GM19238 (cell line): Measurements from ENCODE around the gene OPALIN.

Source experiments
- DNase-seq: peaks from one replicate; pipeline ENCODE4 v3.0.0; 2011; ENCODE audit warnings: low spot score; ENCODE audit not compliant: insufficient read length

The OPALIN gene, protein sequence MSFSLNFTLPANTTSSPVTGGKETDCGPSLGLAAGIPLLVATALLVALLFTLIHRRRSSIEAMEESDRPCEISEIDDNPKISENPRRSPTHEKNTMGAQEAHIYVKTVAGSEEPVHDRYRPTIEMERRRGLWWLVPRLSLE

DNA sequence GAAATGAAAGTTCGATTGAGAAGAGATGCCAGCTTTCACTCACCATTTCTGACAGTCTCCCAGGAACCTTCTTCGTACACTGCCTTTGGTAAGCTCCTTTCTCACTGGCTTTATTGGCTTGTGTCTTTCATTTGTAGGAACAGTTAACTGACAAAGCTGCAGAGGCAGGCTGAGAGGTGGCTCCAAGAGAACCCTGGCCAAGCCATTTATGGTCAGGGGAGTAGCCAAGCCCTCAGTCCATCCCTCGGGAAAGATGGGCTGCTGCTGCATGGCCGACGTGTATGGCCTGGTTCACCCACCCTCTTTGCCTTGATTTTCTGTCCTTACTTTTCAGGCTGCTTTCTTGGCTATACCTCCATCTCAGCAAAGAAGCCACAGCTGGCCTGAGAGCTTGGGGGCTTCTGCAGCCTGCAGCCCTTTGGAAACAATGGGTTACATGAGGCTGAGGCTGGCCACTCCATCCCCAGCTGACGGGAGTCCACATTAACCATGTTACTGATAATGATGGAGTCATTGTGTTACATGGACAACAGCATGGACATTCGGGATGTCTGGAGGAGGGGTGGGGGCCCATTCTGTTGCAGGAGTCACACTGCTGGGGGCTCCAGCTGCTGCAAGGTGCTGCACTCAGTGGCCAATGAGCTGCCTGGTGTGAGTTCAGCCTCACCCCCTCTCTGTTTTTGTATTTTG, at the start of gene OPALIN:
TSS of gene OPALIN (minus strand) at position 152 of the 690 bp plus-strand sequence. CDS start at position 46, 106 bp downstream.
- no peak for DNase-seq

DNA sequence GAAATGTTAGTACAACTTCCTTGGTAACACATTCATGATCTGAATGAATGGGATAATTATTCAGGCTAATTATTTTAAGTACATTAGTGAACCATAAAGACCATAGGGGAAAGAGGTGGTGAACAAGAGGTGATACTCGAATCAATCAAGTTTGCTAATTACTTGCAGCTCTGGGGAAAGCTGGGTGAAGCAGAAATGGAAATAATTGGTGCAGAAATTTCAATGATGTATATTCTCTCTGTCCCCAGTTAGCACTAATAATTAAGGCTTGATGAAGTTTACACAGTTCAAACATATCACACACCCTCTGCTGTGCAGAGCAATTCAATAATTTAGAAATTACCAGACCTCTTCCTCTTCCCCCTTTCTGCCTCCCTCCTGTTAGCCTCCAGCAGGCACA, 49.4 kb upstream of the OPALIN start:
- DNase-seq = no peak

DNA sequence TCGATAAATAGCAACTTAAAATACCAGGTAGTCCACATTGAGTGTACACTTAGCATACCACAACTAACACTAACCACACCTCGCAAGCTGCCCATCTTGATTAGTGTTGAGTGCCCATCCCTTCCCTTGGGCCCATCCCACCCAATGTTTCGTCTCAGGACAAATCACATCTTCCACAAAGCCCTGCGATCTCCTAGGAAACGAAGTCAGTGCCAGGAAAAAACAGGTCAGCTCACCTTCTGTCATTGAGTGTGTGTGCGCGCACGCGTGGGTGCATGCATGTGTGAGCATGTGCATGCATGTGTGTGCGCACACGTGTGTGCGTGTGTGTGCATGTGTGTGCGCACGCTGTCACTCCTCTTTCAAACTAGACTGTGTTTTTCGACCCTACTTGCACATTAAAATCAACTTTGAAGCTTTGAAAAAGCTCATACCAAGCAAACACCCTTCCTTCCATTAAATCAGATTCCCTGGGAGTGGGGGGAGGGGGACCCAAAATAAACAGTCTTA, 48.8 kb upstream of the OPALIN start:
- no peak for DNase-seq

DNA sequence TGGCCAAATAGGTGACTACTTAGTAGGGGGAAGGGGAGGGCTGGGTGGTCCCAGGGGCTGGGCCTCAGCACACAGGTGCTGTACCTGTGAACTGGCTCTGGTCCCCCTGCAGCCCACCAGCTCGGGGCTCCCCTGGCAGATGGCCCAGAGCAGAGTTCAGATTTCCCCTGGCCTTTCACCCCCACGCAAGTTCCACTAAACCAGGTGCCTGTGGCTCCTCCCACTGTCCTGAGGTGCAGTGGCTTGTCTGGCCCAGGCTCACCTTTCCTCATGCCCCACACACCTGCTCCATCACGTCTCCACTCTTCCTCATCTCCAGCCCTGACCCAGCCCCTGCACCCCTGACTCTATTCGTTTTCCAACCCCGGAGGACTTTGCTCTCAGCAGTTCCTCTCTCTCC, 47.3 kb upstream of the OPALIN start:
- no peak for DNase-seq

DNA sequence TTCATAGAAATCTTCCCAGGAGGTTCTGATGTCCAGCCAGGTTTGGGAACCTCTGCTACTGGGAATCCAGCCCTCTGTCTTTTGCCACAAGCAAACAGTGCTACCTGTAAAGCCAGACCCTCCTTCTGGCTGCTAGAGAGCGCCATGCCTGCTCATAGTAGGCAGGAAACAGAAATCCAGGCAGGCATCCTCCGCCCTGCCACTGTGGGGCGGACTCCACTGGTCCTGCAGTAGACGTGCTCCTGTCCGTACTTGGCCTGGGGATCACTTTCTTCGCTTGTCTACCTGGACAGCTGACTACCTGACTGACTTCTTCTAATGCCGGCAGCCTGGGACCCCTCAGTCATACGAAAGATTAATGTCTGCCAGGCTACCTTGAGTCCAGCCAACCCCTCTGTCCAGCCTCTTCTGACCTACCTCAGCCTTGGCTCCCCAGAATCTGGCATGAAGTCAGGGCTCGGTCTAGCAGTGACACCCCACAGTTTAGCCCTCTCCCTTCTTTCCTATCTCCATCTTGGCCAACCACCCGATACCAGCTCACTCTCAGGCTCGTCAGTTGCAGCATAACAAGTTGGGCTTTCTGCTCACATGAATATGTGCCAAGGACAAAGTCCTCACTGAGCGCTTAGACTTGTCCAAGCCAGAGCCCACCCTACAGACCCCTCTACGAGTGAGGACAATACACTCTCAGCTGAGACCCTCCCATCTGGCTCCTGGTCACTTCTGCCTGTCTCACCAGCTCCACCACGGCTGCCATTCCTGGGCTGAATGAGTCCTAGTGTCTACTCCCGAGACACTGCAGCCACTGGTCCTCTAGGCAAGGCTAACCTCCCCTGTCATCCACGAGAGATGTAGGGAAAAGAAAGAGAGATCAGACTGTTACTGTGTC, 43.9 kb upstream of the OPALIN start:
- DNase-seq = no peak

DNA sequence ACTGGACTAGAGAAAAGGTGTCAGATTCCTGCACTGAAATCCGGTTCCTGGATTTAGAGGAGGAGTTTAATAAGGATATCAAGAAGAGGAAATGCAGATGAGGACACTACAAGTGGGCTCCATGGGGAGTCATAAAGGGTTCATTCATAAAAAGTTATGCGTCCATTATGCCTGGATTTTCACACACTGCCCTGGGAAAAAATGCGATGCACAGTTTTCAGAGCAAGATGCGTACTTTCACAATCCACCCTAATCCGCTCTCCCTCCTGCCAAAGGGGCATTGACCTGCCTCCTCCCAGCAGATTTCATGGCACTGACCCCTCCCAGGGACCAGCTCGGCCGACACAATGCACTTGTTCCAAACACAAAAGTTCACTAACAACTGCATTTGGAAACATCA, 42.2 kb upstream of the OPALIN start:
- no peak for DNase-seq

DNA sequence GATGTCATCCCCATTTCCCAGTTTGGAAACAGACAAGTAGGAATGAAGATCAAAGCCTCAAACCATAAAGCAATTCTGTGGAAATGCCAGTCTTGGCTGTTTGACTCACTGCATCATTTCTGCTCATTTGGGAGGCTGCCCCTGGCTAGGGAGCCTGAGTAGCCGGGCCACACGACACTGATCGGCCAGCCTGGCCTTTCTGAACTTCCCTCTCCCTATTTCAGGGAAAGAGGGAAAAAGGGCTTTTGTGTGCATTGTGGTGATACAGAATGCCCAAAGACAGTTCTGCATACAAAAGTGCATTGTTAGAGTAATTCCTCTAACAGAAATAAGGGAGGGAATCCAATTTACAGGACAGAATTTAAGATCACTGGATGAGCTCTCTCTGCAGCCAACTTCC, 41.7 kb upstream of the OPALIN start:
- DNase-seq = no peak

DNA sequence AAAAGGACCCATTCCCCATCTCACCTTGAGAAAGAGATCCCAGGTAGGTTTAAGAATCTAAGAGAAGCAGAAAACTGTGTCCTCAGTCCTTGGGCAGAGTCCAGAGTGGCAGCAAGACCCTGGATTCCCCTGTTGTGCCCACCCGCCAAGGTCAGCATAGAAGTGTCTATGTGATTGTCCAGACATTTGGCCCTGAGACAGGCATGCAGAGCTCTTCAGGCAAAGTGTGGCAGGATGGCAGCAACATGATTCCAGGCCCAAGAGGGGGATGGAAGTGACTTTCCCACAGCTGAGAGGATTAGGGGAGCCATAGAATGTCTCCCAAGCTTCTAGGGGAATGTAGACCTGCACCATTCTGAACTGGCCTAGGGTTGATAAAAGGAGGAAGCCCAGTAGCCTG, 39.1 kb upstream of the OPALIN start:
- DNase-seq = no peak

DNA sequence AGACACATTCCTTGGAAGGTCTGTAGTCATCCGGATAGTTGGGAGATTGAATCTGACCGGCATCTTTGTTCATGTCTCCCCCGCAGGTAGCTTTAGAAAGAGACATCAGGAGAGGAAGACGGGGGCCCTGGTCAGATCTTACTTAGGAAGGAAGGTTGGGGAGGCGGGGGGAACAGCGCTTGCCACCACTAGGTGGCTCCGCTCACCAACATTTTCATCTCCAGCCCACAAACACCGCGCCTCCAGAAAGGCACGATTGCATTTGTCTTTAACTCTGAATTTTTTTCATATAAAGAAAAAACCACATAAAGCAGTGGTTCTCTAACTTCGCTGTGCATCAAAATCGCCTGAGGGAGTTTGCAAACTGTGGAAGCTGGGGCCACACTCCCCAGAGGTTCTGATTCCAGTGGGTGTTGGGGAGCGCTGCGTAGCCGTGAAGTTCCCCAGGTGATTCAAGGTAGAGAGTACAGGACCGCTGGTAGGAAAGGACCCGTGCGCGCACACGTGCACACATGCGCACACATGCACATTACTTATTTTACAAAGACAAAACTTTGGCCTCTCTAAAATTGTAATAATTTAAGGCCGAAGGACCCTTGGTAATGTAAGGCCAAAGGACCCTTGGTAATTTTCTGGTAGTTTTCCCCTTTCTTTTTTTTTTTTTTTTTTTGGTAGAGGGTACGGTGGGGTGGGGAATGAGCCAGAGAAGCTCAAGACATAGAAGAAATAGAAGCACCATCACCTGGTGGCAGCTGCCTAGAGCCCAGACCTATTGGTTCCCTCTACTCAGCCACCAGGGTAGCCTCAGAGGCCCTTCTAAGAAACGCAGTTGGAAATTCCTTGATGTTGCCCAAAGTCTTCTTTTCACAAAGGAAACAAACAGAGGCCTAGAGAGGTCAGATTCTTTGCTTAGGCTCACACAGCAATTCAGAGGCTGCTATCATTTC, 37.4 kb upstream of the OPALIN start:
- peak; percentile 74 for DNase-seq

DNA sequence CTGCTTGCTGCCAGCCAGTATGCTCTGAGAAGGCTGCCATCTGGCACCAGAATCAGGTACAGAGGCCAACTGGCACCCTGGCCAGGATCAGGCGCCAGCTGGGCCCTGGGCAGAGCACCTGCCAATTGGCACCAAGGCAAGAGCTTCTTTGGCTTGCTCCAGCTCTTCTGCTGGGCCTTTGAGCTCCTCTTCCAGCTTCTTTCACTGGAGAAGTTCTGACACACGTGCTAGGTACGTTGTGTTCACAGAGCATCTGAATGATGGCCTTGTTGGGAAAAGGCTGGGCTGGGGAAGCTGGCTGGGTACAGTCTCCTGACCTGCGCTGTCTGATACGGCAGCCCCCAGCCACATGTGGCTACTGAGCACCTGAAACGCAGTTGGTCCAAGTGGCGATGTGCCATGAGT, 31.7 kb upstream of the OPALIN start:
- no peak for DNase-seq

DNA sequence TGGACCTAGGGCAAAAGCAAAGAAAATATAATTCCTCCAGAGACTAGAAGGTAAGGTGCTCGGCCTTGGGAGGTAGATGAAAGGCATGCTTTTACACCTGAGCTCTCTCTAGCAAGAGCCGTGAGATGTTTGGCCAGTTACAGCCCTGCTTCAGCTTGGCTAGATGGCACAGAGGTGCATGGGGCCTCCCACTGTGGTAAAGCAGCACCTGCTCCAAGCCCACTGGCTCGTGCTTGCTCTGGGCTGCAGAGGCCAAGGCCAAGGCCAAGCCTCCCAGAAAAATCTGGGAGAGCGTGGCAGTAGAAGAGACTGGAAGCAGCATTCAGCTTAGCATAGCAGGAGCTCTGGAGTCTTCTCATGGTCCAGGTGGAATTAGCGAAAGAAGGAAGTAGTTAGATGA, 31.0 kb upstream of the OPALIN start:
- no peak for DNase-seq

DNA sequence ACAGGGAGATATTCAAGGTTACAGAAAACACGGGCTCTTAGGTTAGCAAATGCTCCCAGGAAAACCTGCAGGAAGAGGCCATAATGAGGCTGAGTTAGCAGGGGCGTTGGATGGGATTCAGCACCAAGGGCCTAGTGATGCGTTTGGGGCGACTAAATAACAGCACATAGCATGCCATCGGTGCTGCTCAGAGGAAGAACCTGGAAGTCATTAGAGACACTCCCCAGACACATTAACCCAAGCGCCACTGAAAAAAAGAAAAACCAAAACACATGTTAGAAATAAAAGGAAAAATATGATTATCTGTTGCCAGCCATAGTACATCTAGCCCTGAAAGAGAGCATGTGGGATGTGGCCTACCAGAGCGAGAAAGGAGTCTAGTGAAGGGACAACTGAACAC, 28.8 kb upstream of the OPALIN start:
- no peak for DNase-seq

DNA sequence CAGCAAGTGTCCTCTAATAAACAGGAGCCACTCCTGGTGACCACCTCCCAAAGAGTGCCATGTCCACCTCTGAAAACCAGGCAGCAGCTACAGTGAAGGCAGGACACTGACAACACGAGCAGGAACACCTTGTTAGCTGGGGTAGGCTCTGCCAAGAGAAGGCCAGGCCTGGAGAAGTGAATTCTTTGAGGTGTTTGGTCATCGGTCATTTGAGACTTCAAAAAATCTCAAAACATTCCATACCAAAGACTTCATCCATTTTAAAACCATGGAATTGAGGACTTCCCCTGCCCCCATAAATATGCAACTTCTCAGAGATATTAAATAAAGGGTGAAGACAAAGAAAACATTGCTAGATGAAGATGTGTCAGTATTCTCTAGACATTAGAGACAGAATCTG, 28.4 kb upstream of the OPALIN start:
- DNase-seq = no peak

DNA sequence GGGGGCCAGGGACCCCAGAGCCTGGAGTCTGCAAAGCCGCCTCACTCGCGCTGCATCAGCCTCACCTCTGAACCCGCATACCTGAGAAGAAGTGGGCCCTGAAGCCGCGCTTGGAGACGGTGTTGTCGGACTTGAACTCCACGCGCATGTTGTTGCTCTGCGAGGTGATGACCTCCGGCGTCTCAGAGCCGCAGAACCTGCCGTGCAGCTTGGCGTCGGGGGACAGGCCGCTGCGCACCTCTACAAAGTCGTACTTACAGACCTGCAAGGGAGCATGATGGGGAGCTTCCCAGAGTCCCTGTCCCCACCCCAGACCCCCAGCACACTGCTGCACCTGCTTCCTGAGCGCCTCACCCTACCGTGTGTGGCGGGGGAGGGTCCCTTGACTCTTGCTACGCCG, 25.7 kb upstream of the OPALIN start:
- no peak for DNase-seq

DNA sequence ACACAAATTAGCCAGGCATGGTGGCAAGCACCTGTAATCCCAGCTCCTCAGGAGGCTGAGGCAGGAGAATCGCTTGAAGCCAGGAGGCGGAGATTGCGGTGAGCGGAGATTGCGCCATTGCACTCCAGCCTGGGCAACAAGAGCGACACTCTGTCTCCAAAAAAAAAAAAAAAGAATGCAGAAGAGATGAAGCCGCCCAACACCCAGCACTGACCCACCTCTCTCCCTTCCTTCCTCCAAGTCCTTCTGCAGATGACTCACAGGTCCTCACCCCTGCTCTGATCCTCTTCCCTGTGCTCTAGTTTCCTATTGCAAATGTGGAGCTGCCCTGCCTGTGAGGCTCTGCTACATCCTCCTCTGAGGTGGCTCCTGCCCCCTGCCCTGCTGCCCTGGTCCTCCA, 22.0 kb upstream of the OPALIN start:
- no peak for DNase-seq

DNA sequence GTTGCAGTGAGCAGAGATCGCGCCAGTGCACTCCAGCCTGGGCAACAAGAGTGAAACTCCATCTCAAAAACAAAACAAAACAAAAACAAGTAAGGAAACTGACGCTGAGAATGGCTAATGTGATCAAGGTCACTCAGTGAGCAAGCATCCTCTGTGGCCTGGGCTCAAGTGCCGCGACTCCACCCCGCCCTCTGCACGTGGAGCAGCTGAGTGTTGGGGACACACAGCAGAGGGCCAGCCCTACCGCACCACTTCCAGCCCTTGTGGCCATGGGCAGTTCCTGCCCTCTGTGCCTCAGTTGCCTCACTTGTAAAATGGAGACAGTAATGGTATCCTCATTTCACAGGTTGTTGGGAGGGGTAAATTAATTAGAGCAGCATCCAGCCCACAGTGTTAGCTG, 21.0 kb upstream of the OPALIN start:
- DNase-seq = no peak

DNA sequence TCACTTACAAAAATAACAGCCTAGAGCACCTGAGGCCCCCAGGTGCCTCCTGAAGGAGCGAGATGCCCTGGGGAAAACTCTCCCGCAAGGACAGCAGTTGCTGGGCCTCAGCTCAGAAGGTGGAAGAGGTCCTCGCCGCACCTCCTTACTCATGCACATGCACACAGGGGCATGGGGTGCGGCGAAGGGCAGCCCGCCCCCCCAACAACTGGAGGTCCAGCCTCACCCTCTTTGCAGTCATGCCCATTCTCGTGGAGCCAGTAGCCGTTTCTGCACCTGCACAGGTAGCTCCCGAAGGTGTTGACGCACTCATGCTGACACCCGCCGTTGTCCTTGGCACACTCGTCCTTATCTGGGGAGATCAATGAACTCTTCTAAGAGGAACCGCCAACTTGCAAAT, 19.9 kb upstream of the OPALIN start:
- no peak for DNase-seq

DNA sequence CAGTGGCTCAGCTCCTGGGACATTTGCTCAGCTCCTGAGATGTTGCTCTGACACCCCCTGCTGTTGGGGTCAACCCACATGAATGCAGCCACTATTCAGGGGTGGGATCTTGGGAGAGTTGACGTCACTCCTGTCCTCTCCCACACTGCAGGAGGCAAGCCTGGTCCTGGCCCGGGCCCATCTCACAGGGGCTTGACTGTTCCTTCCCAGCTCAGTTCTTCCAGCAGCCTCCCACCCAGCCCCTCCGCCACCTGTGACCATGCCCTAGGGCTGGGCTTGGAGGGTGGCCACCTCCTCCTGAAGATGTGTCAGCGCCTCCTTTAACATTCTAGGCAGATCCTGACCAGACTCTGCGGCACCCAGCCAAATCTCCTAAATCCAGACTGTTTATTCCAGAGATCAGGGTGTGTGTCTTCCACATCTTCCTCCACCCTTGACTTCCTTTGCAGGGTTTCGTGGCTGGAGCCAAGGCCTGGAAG, 19.1 kb upstream of the OPALIN start:
- DNase-seq = no peak

DNA sequence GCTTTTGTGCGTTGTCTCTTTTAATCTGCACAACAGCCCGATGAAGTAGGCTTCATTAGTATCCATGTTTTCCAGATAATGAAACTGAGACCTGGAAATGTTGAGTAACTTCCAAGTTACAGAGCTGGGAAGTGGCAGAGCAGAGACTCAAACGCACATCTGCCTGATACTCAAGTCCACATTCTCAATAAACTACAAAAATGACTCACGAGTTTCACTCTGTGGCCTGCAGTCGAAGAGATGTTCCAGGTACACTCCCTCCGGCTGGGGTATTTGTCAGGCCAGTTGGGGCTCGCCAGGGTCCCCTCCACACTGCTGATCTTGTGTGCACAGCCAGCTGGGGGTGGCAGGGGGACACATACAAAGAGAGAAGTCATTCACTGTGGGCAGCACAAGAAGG, 17.7 kb upstream of the OPALIN start:
- DNase-seq = peak; percentile 44

DNA sequence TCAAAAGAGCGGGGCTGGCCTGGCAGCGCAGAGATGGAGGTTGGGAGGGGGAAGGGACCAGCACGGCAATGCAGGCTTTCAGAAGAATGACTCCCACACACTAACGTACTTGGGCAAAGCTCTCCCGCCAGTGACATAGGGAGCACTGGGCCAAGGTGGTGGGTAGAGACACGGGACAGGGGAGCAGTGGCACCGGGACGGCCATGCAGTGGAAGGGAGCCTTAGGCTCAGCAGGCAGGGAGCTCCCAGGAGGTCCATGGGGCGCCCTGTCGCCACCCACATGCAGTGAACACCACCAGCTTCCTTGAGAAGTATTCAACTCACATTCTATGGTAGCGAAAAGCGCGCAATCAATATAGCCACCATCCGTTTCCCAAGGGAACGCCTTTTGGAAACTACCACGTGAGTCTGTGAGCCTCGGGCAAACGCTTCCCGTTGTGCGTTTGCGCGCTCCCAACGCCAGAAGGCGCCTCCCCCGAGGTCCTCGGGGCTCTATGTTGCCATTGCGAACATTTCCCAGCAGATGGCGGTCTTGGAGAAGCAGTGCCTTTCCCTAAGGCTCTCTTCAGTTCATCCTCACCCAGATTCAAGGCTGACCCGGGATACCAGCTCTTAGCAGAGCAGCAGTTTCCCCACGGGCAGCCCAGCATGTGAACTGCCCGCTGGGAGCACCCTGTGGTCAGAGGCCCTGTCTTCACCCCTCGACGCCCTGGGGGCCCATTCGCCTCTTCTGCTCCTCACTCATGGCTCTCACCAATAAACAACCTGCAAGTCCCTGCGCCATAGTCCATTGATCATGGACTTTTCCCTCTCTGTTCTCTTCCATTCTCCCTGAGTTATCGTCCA, 16.4 kb upstream of the OPALIN start:
- DNase-seq = peak; percentile 87
